Measurements from ENCODE around the gene MYH11. TPM values are rescaled to one million over a fixed set of nuclear protein-coding genes. Genes with fewer than 3 reads are reported as not detected.

Gene MYH11
- polyA plus RNA-seq, 3 donors: 0.06 TPM; not detected in 2

DNA sequence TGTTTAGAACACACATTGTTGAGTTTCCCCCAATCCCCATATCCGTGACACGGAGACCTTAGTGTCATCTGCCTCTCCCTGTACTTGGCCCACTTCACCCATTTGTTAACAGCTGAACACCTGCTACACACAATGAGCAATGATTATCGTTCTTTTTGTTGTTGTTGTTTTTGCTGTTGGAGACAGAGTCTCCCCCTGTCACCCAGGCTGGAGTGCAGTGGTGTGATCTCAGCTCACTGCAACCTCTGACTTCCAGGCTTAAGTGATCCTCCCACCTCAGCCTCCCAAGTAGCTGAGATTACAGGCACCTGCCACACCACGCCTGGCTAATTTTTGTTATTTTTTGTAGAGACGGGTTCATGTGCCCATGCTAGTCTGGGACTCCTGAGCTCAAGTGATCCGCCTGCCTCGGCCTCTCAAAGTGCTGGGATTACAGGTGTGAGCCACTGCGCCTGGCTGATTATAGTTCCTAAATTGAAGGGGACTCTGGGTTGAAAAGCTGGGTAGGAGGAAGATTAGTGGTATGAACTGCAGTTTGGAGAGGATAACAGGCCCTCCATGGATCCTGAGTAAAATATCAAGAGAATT lies 185.2 kb downstream of the MYH11 start:
- TF ChIP-seq, protein P1, sequence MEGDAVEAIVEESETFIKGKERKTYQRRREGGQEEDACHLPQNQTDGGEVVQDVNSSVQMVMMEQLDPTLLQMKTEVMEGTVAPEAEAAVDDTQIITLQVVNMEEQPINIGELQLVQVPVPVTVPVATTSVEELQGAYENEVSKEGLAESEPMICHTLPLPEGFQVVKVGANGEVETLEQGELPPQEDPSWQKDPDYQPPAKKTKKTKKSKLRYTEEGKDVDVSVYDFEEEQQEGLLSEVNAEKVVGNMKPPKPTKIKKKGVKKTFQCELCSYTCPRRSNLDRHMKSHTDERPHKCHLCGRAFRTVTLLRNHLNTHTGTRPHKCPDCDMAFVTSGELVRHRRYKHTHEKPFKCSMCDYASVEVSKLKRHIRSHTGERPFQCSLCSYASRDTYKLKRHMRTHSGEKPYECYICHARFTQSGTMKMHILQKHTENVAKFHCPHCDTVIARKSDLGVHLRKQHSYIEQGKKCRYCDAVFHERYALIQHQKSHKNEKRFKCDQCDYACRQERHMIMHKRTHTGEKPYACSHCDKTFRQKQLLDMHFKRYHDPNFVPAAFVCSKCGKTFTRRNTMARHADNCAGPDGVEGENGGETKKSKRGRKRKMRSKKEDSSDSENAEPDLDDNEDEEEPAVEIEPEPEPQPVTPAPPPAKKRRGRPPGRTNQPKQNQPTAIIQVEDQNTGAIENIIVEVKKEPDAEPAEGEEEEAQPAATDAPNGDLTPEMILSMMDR (IDR thresholded peaks at IDR 0.05): no peak
- peak overlapping the region; percentile 97 to 98 for H3K27ac ChIP-seq (ENCODE audit: low read depth in 1 of 2, low read length in 2 of 2)
- Mint-ChIP-seq H3K27ac (peak overlapping the region; percentile 98 to 99 (median 99)), H3K4me1 (peaks cover 54% of the 10 kb centered on the region), H3K27me3 (ENCODE audit: low read depth in 3 of 3) (peaks cover 0 to 7% (median 0%) of the 10 kb centered on the region in 3 donors), H3K9me3 (peaks cover 0 to 2% (median 0%) of the 10 kb centered on the region in 7 donors), H3K4me3 (no peak overlapping the region), H3K36me3 (peaks cover 50 to 85% of the 10 kb centered on the region in 2 donors)
- DNase-seq: no peak
- H3K4me3 ChIP-seq (replicated peaks in 1 of 3; ENCODE audit: low read depth in 2 of 3, low read length in 3 of 3): peak overlapping the region in 1 of 3 experiments; percentile 69
- H3K4me2 ChIP-seq (replicated peaks; ENCODE audit: extremely low read depth, low read length, poor library complexity, severe bottlenecking): peak overlapping the region; percentile 65
- no peaks in the 10 kb centered on the region for H3K9me3 ChIP-seq (replicated peaks in 1 of 2; ENCODE audit: control insufficient read depth in 1 of 2, insufficient read depth in 1 of 2, low read length in 2 of 2)
- intact Hi-C loops (cut with micrococcal nuclease): loop anchor here in 1 of 2 donors (2.0 to 10.0 kb wide), 2 partner anchors 29 to 77 kb away; partner anchors contain the start of gene MARF1
- H3K27me3 ChIP-seq (ENCODE audit: control insufficient read depth in 2 of 2, insufficient read depth in 2 of 2, low read length in 2 of 2): no peaks in the 10 kb centered on the region
- H3K36me3 ChIP-seq (replicated peaks in 1 of 2; ENCODE audit: control insufficient read depth in 1 of 2, insufficient read depth in 2 of 2, low read length in 2 of 2): peaks cover 30 to 68% of the 10 kb centered on the region in 2 donors
- peak overlapping the region; percentile 46 for H2AFZ ChIP-seq (ENCODE audit: insufficient read depth, low read depth, low read length, poor library complexity, severe bottlenecking)
- WGBS (ENCODE audit: insufficient coverage): 97% methylated on average over 4 of the region's 8 CpGs
- peaks cover under 1% of the 10 kb centered on the region for H4K20me1 ChIP-seq (ENCODE audit: insufficient read depth, low read length)
- H3K9ac ChIP-seq (ENCODE audit: insufficient read depth, low read length, poor library complexity, severe bottlenecking): no peak overlapping the region
- H3K79me2 ChIP-seq (ENCODE audit: insufficient read depth, low read length): peaks cover 70% of the 10 kb centered on the region
- peaks cover 37 to 52% of the 10 kb centered on the region in 2 donors for H3K4me1 ChIP-seq (ENCODE audit: control insufficient read depth in 1 of 2, insufficient read depth in 2 of 2, low read length in 2 of 2)

DNA sequence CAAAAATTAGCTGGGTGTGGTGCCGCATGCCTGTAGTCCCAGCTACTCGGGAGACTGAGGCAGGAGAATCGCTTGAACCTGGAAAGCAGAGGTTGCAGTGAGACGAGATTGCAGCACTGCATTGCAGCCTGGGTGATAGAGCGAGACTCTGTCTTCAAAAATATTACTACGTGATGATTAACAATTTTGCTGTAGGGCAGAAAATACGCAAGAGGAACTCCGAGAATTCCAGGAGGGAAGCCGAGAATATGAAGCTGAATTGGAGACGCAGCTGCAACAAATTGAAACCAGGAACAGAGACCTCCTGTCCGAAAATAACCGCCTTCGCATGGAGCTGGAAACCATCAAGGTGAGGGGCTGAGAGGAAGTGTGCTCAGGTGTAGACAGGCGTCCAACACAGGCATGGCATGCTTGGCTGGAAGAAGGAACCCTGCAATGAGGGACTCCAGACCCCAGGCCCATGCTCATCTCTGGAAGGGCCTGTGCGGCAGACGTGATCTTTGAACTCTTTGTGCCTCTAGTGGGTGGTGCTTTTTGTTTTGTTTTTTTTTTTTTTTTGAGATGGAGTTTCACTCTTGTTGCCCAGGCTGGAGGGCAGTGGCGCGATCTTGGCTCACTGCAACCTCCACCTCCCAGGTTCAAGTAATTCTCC lies 189.6 kb downstream of the MYH11 start:
- H3K4me3 Mint-ChIP-seq: no peak overlapping the region
- Histone ChIP-seq H3K36me3 (replicated peaks in 1 of 2; ENCODE audit: control insufficient read depth in 1 of 2, insufficient read depth in 2 of 2, low read length in 2 of 2) (peaks cover 61 to 84% of the 10 kb centered on the region in 2 donors), H2AFZ (ENCODE audit: insufficient read depth, low read depth, low read length, poor library complexity, severe bottlenecking) (no peak overlapping the region), H3K9ac (ENCODE audit: insufficient read depth, low read length, poor library complexity, severe bottlenecking) (no peak overlapping the region), H3K4me1 (ENCODE audit: control insufficient read depth in 1 of 2, insufficient read depth in 2 of 2, low read length in 2 of 2) (peaks cover 15 to 26% of the 10 kb centered on the region in 2 donors), H3K9me3 (replicated peaks in 1 of 2; ENCODE audit: control insufficient read depth in 1 of 2, insufficient read depth in 1 of 2, low read length in 2 of 2) (no peaks in the 10 kb centered on the region), H3K79me2 (ENCODE audit: insufficient read depth, low read length) (peaks cover 78% of the 10 kb centered on the region), H4K20me1 (ENCODE audit: insufficient read depth, low read length) (peaks cover 40% of the 10 kb centered on the region), H3K4me2 (replicated peaks; ENCODE audit: extremely low read depth, low read length, poor library complexity, severe bottlenecking) (no peak overlapping the region), H3K27ac (ENCODE audit: low read depth in 1 of 2, low read length in 2 of 2) (no peak overlapping the region), H3K4me3 (replicated peaks in 1 of 3; ENCODE audit: low read depth in 2 of 3, low read length in 3 of 3) (no peak overlapping the region), H3K27me3 (ENCODE audit: control insufficient read depth in 2 of 2, insufficient read depth in 2 of 2, low read length in 2 of 2) (no peaks in the 10 kb centered on the region)
- H3K4me1 Mint-ChIP-seq: peaks cover 22% of the 10 kb centered on the region
- peaks cover 56 to 94% of the 10 kb centered on the region in 2 donors for H3K36me3 Mint-ChIP-seq
- H3K9me3 Mint-ChIP-seq: peaks cover 0 to 2% (median 0%) of the 10 kb centered on the region in 7 donors
- peak overlapping the region in 5 of 7 donors; percentile 21 to 69 (median 47) for H3K27ac Mint-ChIP-seq
- peaks cover 0 to 1% (median 0%) of the 10 kb centered on the region in 3 donors for H3K27me3 Mint-ChIP-seq (ENCODE audit: low read depth in 3 of 3)
- 97% methylated on average over 14 of the region's 18 CpGs for WGBS (ENCODE audit: insufficient coverage)
- DNase-seq: no peak
- TF ChIP-seq, protein P1 (IDR thresholded peaks at IDR 0.05): no peak
- intact Hi-C loops (cut with micrococcal nuclease): no loop called here
